Measurements from ENCODE around the gene NT5M.
"Not testable (repeated sequence)": the region's sequence is repeated elsewhere in the genome, so short reads cannot be mapped to it uniquely, and the experiment has no call there.

Gene NT5M

DNA sequence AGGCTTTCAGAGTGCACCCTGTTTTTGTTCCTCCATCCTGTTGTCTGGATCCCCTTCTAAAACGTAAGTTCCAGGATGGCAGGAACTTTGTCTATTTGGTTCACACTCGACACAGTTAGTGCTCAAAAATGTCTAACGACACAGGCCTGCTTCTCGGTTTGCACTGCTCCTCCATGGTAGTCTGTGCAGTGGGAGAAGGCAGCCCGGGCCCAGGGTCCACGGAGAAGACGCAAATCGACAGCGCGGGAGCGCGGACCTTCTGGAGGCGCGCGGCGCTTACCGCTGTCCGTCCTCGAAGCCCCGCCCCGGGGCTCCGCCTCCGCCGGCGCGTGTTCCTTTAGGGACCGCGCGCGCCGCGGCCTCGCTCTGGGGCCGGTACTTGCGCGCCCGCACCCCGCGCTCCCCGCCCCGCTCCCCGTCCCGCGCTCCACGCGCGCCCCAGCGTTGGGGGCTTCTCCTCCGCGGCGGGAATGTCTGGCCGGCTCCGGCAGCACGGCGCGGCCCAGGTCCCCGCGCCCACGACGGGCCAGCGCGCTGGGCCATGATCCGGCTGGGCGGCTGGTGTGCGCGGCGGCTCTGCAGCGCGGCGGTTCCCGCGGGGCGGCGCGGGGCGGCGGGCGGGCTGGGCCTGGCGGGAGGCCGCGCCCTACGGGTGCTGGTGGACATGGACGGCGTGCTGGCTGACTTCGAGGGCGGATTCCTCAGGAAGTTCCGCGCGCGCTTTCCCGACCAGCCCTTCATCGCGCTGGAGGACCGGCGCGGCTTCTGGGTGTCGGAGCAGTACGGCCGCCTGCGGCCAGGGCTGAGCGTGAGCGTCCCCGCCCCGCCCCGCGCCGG lies at the start of gene NT5M:
Gene NT5M, plus strand, starts transcription at position 364 of the 837 bp plus-strand sequence. Its CDS starts 178 bp downstream, at position 542.
- no peak for TF ChIP-seq Cebpa-rat (IDR thresholded peaks at IDR 0.05)
- H3K4me3 ChIP-seq: peak within 1 kb of the TSS; percentile 81
- peak within 1 kb of the TSS; percentile 95 for H3K4me2 ChIP-seq
- no peaks in the 10 kb centered on the region for H3K9me3 ChIP-seq
- H3K27me3 ChIP-seq: peaks cover 23% of the 10 kb centered on the region
- H3K9ac ChIP-seq: peak within 1 kb of the TSS; percentile 79
- H3K36me3 ChIP-seq: no peaks in the 10 kb centered on the region
- no peaks in the 10 kb centered on the region for H4K20me1 ChIP-seq
- H3K27ac ChIP-seq: peak within 1 kb of the TSS; percentile 67
- peaks cover 52% of the 10 kb centered on the region for H3K4me1 ChIP-seq

DNA sequence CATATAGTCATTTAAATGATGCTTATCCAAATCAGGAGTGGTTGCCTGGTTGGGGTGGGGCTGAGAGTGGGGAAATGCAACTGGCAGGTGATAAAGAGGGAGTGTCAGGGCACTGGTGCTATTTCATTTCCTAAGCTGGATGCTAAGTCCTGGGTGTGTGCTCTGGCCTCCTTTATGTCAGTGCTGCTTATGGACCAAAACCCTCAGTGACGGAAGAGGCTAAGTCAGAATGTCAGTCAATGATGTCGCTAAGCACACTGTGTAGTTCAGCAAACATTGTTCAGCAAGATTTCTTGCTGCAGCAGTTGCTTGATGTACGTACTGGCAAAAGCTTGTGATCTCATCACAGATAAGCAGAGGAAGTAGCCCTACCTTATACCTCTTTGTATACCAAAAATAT lies 49.8 kb upstream of the NT5M start:
- Histone ChIP-seq H3K9me3 (no peaks in the 10 kb centered on the region), H3K4me2 (no peak overlapping the region), H3K4me3 (no peak overlapping the region), H3K9ac (no peak overlapping the region), H3K27me3 (no peaks in the 10 kb centered on the region), H4K20me1 (peaks cover 15% of the 10 kb centered on the region), H3K4me1 (no peaks in the 10 kb centered on the region), H3K36me3 (peaks cover 100% of the 10 kb centered on the region), H3K27ac (no peak overlapping the region)
- no peak for TF ChIP-seq Cebpa-rat (IDR thresholded peaks at IDR 0.05)

DNA sequence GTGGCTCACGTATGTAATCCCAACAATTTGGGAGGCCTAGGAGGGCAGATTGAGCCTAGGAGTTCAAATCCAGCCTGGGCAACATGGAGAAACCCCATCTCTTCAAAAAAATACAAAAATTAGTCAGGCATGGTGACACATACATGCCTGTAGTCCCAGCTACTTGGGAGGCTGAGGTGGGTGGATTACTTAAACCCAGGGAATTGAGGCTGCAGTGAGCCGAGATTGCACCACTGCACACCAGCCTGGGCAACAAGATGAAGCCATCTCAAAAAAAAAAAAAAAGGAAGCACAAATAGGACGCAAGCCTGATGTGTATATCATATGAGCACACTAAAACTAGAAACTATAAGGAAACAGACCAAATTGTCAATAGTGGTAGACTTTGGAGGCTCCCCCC lies 49.1 kb upstream of the NT5M start:
- H3K27me3 ChIP-seq: no peaks in the 10 kb centered on the region
- no peak overlapping the region for H3K4me3 ChIP-seq
- H3K4me2 ChIP-seq: no peak overlapping the region
- no peaks in the 10 kb centered on the region for H3K4me1 ChIP-seq
- H3K9ac ChIP-seq: no peak overlapping the region
- no peak for TF ChIP-seq Cebpa-rat (IDR thresholded peaks at IDR 0.05)
- no peak overlapping the region for H3K27ac ChIP-seq
- H3K9me3 ChIP-seq: no peaks in the 10 kb centered on the region
- H4K20me1 ChIP-seq: peaks cover 15% of the 10 kb centered on the region
- H3K36me3 ChIP-seq: peaks cover 100% of the 10 kb centered on the region

DNA sequence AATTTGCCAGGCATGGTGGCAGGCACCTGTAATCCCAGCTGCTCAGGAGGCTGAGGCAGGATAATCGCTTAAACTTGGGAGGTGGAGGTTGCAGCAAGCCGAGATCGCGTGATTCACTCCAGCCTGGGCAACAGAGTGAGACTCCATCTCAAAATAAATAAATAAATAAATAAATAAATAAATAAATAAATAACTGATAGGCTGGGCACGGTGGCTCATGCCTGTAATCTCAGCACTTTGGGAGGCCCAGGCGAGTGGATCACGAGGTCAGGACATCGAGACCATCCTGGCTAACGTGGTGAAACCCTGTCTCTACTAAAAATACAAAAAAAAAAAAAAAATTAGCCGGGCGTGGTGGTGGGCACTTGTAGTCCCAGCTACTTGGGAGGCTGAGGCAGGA lies 47.5 kb upstream of the NT5M start:
- not testable (repeated sequence) for H3K9me3 ChIP-seq, H3K4me3 ChIP-seq, H3K9ac ChIP-seq, H3K27ac ChIP-seq, H3K27me3 ChIP-seq, H3K4me2 ChIP-seq, H3K4me1 ChIP-seq
- H3K36me3 ChIP-seq: peaks cover 100% of the 10 kb centered on the region
- peaks cover 21% of the 10 kb centered on the region for H4K20me1 ChIP-seq

DNA sequence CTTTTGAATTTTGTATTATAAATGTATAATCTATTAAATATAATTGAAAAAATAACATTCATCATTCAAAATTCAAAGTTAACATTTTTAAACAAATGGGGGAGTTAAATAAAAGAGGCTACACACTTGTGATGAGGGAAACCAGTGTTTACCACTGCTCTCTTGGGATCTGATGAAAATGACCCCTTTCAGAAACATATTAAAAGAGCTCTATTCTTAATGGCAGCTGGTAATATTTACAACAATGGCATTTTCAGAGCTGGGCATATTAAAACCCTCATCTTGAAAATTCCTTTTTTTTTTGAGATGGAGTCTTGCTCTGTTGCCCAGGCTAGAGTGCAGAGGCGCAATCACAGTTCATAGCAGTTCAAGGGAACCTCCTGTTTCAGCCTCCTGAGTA lies 46.9 kb upstream of the NT5M start:
- peaks cover 100% of the 10 kb centered on the region for H3K36me3 ChIP-seq
- H4K20me1 ChIP-seq: peaks cover 21% of the 10 kb centered on the region
- H3K4me3 ChIP-seq: no peak overlapping the region
- H3K27me3 ChIP-seq: no peaks in the 10 kb centered on the region
- H3K4me2 ChIP-seq: no peak overlapping the region
- no peak overlapping the region for H3K27ac ChIP-seq
- no peaks in the 10 kb centered on the region for H3K9me3 ChIP-seq
- TF ChIP-seq Cebpa-rat (IDR thresholded peaks at IDR 0.05): no peak
- H3K4me1 ChIP-seq: no peaks in the 10 kb centered on the region
- H3K9ac ChIP-seq: no peak overlapping the region

DNA sequence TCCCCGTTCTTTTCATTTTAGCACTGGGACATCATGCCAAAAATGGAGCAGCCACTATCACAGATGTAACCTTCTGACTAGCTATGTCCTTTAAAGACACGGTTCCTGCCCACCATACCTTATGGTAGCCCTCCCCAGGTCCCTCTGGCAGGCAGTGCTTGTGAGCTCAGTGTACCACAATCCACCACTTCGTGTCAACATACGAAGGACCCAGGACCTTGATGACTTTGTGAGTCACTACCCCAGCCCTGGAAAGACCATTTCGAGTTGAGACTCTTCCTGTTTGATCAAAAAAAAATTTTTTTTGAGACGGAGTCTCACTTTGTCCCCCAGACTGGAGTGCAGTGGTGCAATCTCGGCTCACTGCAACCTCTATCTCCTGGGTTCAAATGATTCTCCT lies 45.2 kb upstream of the NT5M start:
- Histone ChIP-seq H3K36me3 (peaks cover 100% of the 10 kb centered on the region), H3K4me1 (no peaks in the 10 kb centered on the region), H3K4me2 (no peak overlapping the region), H3K27me3 (no peaks in the 10 kb centered on the region), H3K9me3 (no peaks in the 10 kb centered on the region), H4K20me1 (peaks cover 11% of the 10 kb centered on the region), H3K4me3 (no peak overlapping the region), H3K27ac (no peak overlapping the region), H3K9ac (no peak overlapping the region)
- TF ChIP-seq Cebpa-rat (IDR thresholded peaks at IDR 0.05): no peak

DNA sequence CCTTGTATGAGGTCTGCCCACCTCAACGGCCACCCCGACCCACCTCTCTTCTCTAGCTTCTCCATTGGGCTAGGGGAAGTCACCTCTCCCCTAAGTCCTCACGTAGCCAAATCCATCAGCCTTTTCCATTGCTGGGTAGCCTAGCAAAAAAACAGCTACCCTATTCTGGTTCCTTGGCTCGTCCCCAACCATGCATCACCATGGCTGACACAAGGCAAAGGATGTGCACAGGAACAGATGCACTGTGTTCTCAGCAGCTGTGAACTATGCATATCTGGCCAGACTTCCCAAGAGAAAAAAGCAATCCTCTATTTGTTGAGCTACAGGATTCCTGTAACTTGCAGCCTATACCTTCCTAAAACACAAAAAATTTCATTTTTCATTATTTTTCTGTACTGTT lies 44.2 kb upstream of the NT5M start:
- Histone ChIP-seq H3K9ac (no peak overlapping the region), H3K4me3 (no peak overlapping the region), H3K4me2 (no peak overlapping the region), H3K27ac (no peak overlapping the region), H3K27me3 (no peaks in the 10 kb centered on the region), H4K20me1 (peaks cover 7% of the 10 kb centered on the region; the same call in 1 of the 2 replicates), H3K4me1 (no peaks in the 10 kb centered on the region), H3K36me3 (peaks cover 100% of the 10 kb centered on the region), H3K9me3 (no peaks in the 10 kb centered on the region)
- no peak for TF ChIP-seq Cebpa-rat (IDR thresholded peaks at IDR 0.05)

DNA sequence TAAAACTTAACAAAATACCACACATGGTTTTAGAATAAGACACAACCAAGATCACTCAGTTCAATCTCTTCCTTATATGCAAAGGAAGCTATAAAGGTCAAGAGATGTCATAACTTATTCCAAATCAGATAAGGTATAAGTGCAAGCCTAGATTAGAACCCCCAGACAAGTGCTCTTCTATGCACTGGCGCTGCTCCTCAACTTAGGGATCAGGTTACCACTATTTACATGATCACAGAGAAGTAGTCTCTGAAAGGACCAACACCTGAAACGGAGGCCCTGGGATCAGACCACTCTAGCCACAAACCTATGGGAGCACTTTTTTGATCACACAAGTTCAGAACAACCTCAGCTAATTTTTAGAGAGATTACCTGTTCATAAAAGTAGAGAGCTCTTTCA lies 38.7 kb upstream of the NT5M start:
- peaks cover 6% of the 10 kb centered on the region; the same call in 1 of the 2 replicates for H4K20me1 ChIP-seq
- no peak overlapping the region for H3K4me3 ChIP-seq
- peaks cover 100% of the 10 kb centered on the region for H3K36me3 ChIP-seq
- no peak overlapping the region for H3K9ac ChIP-seq
- no peaks in the 10 kb centered on the region for H3K9me3 ChIP-seq
- H3K27ac ChIP-seq: no peak overlapping the region
- no peak overlapping the region for H3K4me2 ChIP-seq
- H3K27me3 ChIP-seq: no peaks in the 10 kb centered on the region
- H3K4me1 ChIP-seq: no peaks in the 10 kb centered on the region
- no peak for TF ChIP-seq Cebpa-rat (IDR thresholded peaks at IDR 0.05)

DNA sequence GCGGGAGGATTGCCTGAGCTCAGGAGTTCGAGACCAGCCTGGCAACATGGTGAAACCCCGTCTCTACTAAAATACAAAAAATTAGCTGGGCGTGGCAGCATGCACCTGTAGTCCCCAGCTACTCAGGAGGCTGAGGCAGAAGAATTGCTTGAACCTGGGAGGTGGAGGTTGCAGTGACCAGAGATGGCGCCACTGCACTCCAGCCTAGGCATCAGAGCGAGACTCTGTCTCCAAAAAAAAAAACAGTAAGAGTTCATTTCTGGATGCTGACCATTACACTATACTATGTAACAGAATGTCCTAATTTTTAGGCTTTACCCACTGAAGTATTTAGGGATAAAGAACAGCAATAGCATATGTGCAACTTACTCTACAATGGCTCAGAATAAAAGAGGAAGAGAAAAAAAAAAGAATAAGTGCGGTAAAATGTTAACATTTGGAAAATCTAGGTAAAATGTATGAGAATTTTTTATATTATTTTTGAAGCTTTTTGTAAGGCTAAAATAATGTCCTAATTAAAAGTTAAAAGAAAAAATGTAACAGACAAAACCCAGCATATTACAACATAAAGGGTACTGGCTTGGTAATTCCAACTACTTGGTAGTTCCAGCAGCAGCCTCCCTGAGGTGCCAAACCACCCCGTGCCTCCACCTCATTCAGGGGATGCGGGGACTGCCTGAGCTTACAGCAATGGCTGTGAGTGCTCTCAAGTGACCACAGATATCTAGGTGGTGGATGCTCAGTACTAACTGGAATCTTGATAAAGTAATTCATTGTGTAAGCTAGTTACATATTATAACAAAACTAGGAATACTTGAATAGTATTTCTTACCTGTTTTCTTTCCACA lies 33.0 kb upstream of the NT5M start:
- no peak overlapping the region for H3K27ac ChIP-seq
- peaks cover 100% of the 10 kb centered on the region for H3K36me3 ChIP-seq
- H3K4me3 ChIP-seq: no peak overlapping the region
- no peak for TF ChIP-seq Cebpa-rat (IDR thresholded peaks at IDR 0.05)
- H4K20me1 ChIP-seq: peaks cover 62% of the 10 kb centered on the region
- no peaks in the 10 kb centered on the region for H3K4me1 ChIP-seq
- no peak overlapping the region for H3K9ac ChIP-seq
- H3K9me3 ChIP-seq: no peaks in the 10 kb centered on the region
- H3K4me2 ChIP-seq: no peak overlapping the region
- no peaks in the 10 kb centered on the region for H3K27me3 ChIP-seq

DNA sequence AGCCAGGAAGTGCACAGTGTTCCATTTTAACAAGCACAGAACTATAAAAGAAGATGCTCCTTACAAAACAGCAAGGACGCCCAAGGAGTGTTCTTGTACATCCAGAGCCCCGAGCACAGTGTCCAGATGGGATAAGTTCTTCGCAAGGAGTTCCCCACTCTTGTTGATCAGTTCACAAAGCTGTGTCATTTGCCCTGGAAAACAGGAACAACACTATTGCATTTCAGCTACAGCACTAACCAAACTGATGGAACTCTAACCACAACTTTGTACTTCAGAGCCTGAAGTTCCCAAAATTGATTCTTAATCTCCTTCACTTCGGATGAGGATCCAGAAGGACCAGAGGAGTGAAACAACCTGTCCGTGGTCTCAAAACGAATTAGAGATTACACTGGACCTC lies 27.2 kb upstream of the NT5M start:
- Histone ChIP-seq H4K20me1 (peaks cover 96% of the 10 kb centered on the region), H3K4me2 (no peak overlapping the region), H3K27ac (no peak overlapping the region), H3K9ac (no peak overlapping the region), H3K27me3 (no peaks in the 10 kb centered on the region), H3K9me3 (no peaks in the 10 kb centered on the region), H3K36me3 (peaks cover 69% of the 10 kb centered on the region), H3K4me1 (peaks cover 19% of the 10 kb centered on the region), H3K4me3 (no peak overlapping the region)
- no peak for TF ChIP-seq Cebpa-rat (IDR thresholded peaks at IDR 0.05)

DNA sequence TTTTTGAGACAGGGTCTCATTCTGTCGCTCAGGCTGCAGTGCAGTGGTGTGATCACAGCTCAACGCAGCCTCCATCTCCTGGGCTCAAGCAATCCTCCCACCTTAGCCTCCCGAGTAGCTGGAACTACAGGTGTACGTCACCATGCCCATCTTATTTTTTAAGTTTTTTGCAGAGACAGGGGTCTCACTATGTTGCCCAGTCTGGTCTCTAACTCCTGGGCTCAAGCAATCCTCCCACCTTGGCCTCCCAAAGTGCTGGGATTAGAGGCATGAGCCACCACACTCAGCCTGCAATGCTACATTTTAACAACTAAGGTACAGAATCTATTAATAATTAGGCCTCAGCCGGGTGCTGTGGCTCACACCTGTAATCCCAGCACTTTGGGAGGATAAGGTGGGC lies 25.7 kb upstream of the NT5M start:
- not testable (repeated sequence) for H3K27me3 ChIP-seq, H3K4me3 ChIP-seq, H3K27ac ChIP-seq, H3K9ac ChIP-seq, H3K4me2 ChIP-seq, H3K9me3 ChIP-seq
- H4K20me1 ChIP-seq: peaks cover 81% of the 10 kb centered on the region
- peaks cover 54% of the 10 kb centered on the region for H3K36me3 ChIP-seq
- peaks cover 27% of the 10 kb centered on the region for H3K4me1 ChIP-seq

All from BLaER1 (cell line).